Cardiac muscle cell (in vitro differentiated cells and primary cell): ENCODE measurements around the gene C1GALT1. TPM values are rescaled to one million over a fixed set of nuclear protein-coding genes. Genes with fewer than 3 reads are reported as not detected.

Experiments
- DNase-seq, 2 donors: peaks; one replicate each; pipeline versions ENCODE4 v3.0.0 to v3.0.0-alpha.2; 2010 to 2017; ENCODE audit warnings: low read depth in 1 of 2, low spot score in 1 of 2
- H3K27ac ChIP-seq: fragments of 200-600 bp; sonication (generic); 2 replicates; pipeline ENCODE4 v1.5.1; 2016
- H3K27me3 ChIP-seq: fragments of 200-600 bp; sonication (generic); 2 replicates; pipeline ENCODE4 v1.6.0; 2016; ENCODE audit warnings: control low read depth
- H3K36me3 ChIP-seq: fragments of 200-600 bp; sonication (generic); 2 replicates; pipeline ENCODE4 v1.5.1; 2016; ENCODE audit warnings: control low read depth
- H3K4me1 ChIP-seq: fragments of 200-600 bp; sonication (generic); 2 replicates; pipeline ENCODE4 v1.8.1; 2017; ENCODE audit warnings: low read depth, mild to moderate bottlenecking, mixed run types
- H3K4me3 ChIP-seq: fragments of 200-600 bp; sonication (generic); 2 replicates; pipeline ENCODE4 v1.5.1; 2016; ENCODE audit warnings: mild to moderate bottlenecking
- H3K9me3 ChIP-seq: fragments of 200-600 bp; sonication (generic); 2 replicates; pipeline ENCODE4 v1.5.1; 2017; ENCODE audit warnings: low read depth, mild to moderate bottlenecking, control low read depth
- polyA plus RNA-seq: library from polyadenylated mRNA; unstranded; fragments of >200 nt; fragmentation: Nextera tagmentation; extraction: Ambion mirVana; gene quantifications from 2 replicates; pipeline ENCODE4 v1.2.1, GENCODE V29; 2016
- total RNA-seq: library from RNA; depleted of rRNA; stranded (reverse); fragments of >200 nt; gene quantifications from 2 replicates; pipeline ENCODE4 v1.2.3, GENCODE V29; 2016
- TF ChIP-seq, protein P1 (sequence below): IDR thresholded peaks from 2 replicates; pipeline ENCODE4 v1.5.1; 2012; ENCODE audit warnings: low read depth, mild to moderate bottlenecking, low read length

Gene C1GALT1
- total and polyA plus RNA-seq, 2 experiments from 2014 or later, result 21.9 to 28.6 TPM

DNA sequence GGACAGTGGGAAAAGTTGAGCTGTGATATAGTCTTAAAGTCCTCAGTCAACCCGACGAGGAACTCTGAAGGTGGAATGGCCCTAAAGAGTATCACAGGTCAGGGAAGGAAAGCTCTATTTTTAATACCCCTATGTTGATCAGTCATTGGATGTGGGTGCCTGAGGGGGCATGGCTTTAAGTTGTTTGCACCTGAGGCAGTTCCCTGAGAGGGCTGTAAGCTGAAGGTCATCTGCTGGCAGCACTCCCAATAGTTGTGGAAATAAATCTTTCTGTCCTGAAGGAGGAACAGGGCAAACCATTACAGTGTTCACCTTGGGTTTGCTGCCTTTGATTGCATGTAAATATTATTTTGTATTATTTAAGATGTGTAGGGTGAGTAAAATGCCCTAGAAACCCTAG, 17.8 kb upstream of the C1GALT1 start:
- Histone ChIP-seq H3K9me3 (no peaks in the 10 kb centered on the region), H3K4me3 (no peak overlapping the region), H3K27ac (no peak overlapping the region), H3K4me1 (no peaks in the 10 kb centered on the region), H3K27me3 (no peaks in the 10 kb centered on the region), H3K36me3 (no peaks in the 10 kb centered on the region)
- TF ChIP-seq, protein P1, sequence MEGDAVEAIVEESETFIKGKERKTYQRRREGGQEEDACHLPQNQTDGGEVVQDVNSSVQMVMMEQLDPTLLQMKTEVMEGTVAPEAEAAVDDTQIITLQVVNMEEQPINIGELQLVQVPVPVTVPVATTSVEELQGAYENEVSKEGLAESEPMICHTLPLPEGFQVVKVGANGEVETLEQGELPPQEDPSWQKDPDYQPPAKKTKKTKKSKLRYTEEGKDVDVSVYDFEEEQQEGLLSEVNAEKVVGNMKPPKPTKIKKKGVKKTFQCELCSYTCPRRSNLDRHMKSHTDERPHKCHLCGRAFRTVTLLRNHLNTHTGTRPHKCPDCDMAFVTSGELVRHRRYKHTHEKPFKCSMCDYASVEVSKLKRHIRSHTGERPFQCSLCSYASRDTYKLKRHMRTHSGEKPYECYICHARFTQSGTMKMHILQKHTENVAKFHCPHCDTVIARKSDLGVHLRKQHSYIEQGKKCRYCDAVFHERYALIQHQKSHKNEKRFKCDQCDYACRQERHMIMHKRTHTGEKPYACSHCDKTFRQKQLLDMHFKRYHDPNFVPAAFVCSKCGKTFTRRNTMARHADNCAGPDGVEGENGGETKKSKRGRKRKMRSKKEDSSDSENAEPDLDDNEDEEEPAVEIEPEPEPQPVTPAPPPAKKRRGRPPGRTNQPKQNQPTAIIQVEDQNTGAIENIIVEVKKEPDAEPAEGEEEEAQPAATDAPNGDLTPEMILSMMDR, result no peak
- no peak for DNase-seq

DNA sequence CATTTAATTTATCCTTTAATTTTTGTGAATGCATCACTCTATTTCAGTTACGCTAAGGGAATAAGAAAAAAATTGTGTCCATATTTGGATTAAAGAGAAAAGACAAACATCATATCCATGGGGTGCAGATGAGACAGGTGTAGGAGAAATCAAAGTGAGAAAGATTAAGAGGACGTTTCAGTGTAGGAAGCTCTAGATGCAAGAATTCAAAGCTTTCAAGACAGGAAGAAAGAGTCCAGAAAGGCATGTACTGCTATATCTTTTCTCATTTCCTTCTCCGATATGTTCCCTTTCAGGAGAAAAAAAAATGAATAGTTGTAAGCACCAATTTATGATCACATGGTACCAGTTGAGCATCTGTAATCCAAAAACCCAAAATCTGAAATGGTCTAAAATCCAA, 17.0 kb upstream of the C1GALT1 start:
- Histone ChIP-seq H3K36me3 (no peaks in the 10 kb centered on the region), H3K27ac (no peak overlapping the region), H3K4me3 (no peak overlapping the region), H3K27me3 (no peaks in the 10 kb centered on the region), H3K4me1 (no peaks in the 10 kb centered on the region), H3K9me3 (no peaks in the 10 kb centered on the region)
- TF ChIP-seq, protein P1, result no peak
- DNase-seq, result no peak

DNA sequence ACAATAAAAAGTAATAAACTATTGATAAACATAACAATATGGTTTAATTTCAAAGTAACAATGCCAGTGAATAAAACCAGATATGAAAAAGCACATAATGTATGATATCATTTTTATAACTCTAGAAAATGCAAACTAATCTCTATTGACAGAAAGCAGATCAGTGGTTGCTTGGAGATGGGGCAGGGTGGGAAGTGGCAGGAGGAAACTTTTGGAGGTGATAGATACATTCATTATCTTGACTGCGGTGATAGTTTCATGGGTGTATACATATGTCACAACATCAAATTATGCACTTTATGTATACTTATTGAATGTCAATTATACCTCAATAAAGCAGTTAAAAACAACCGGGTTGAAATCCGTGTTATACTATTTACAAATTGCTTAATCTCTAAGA, 16.0 kb upstream of the C1GALT1 start:
- TF ChIP-seq, protein P1, result no peak
- H3K4me3 ChIP-seq, result no peak overlapping the region
- DNase-seq, result no peak
- no peaks in the 10 kb centered on the region for H3K27me3 ChIP-seq
- no peaks in the 10 kb centered on the region for H3K9me3 ChIP-seq
- H3K4me1 ChIP-seq, result no peaks in the 10 kb centered on the region
- H3K36me3 ChIP-seq, result no peaks in the 10 kb centered on the region
- H3K27ac ChIP-seq, result no peak overlapping the region

DNA sequence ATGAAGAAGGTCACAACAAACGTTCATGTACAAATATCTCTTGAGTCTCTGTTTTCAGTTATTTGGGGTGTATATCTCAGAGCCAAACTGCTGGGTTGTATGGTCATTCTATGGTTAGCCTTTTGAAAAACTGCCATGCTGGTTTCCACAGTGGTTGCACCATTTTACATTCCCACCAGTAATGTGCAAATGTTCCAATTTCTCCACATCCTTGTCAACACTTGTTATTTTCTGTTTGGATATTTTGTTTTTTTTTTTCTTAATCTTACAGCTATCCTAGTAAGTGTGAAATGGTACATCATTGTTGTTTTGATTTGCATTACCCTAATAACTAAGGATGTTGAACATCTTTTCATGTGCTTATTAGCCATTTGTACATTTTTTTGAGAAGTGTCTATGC, 13.0 kb upstream of the C1GALT1 start:
- no peak overlapping the region for H3K4me3 ChIP-seq

DNA sequence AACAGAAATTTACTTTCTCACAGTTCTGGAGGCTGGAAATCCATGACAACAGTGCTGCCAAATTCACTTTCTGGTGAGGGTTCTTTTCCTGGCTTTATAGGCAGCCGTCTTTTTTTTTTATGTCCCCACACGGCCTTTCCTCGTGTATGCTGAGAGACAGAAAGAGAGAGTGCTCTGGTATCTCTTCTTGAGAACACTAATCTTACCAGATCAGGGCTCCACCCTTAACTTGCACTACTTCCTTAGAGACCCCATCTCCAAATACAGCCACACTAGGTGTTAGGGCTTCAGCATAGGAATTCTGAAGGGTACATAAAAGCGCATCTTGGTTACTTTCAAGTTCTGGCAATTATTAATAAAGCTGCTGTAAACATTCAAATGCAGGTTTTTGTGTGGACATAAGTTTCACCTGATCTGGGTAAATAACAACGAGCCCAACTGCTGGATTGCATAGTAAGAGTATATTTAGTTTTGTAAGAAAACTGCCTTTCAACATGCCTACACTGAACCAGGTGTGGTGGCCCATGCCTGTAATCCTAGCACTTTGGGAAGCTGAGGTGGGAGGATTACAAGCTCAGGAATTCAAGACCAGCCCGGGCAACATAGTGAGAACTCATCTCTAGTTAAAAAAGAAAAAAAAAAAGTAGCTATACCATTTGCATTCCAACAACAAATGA, 8.2 kb upstream of the C1GALT1 start:
- Histone ChIP-seq H3K9me3 (no peaks in the 10 kb centered on the region), H3K27ac (no peak overlapping the region), H3K27me3 (no peaks in the 10 kb centered on the region), H3K36me3 (no peaks in the 10 kb centered on the region), H3K4me3 (no peak overlapping the region), H3K4me1 (no peaks in the 10 kb centered on the region)
- DNase-seq, result no peak
- TF ChIP-seq, protein P1, result no peak

More for the DNA sequence above, 13.0 kb upstream of the C1GALT1 start:
- Histone ChIP-seq H3K27me3 (no peaks in the 10 kb centered on the region), H3K4me1 (no peaks in the 10 kb centered on the region), H3K9me3 (no peaks in the 10 kb centered on the region), H3K27ac (no peak overlapping the region), H3K36me3 (no peaks in the 10 kb centered on the region)
- TF ChIP-seq, protein P1, result no peak
- DNase-seq, result no peak
